Stimulated activated naive CD8-positive, alpha-beta T cell treated with anti-CD3 and anti-CD28 coated beads, Interleukin-15, Interleukin-2, amounts not matched to agents 100 U/mL and 50 U/mL, for 24 hours (primary cell): ENCODE results near the gene CLIC5.

Experiments
- ATAC-seq: fragments of 150-1000 bp; cut with Tn5 transposase; one replicate; pipeline ENCODE4 v1.10.0; 2021
- DNase-seq: peaks from one replicate; pipeline ENCODE4 v3.0.0; 2021

Gene CLIC5

GRCh38 chr6:45964300-45964699 is 51.4 kb downstream of the CLIC5 start:
- ATAC-seq, result no peak
- DNase-seq, result no peak

GRCh38 chr6:45963896-45964295 is 51.8 kb downstream of the CLIC5 start:
- ATAC-seq, result no peak

GRCh38 chr6:45961125-45961524 is 54.5 kb downstream of the CLIC5 start:
- DNase-seq, result no peak
- ATAC-seq, result no peak

More at GRCh38 chr6:45963896-45964295, 51.8 kb downstream of the CLIC5 start:
- no peak for DNase-seq

- DNase-seq, result no peak
- ATAC-seq, result no peak
Observed at GRCh38 chr6:45959534-45960145, 56.0 kb downstream of the CLIC5 start.

- DNase-seq, result no peak
- no peak for ATAC-seq
Observed at GRCh38 chr6:45956663-45957062, 59.0 kb downstream of the CLIC5 start.

- ATAC-seq (no peak), DNase-seq (no peak)
Observed at GRCh38 chr6:45956176-45956575, 59.5 kb downstream of the CLIC5 start.

- ATAC-seq, result no peak
- DNase-seq, result no peak
Observed at GRCh38 chr6:45955597-45955996, 60.1 kb downstream of the CLIC5 start.

- no peak for ATAC-seq
- DNase-seq, result no peak
Observed at GRCh38 chr6:45952546-45952945, 63.1 kb downstream of the CLIC5 start.

GRCh38 chr6:45952168-45952529 is 63.5 kb downstream of the CLIC5 start:
- no peak for ATAC-seq
- no peak for DNase-seq

GRCh38 chr6:45951321-45952167 is 64.1 kb downstream of the CLIC5 start:
- ATAC-seq (no peak), DNase-seq (no peak)

GRCh38 chr6:45949256-45949655 is 66.4 kb downstream of the CLIC5 start:
- no peak for DNase-seq
- no peak for ATAC-seq

GRCh38 chr6:45947807-45948206 is 67.9 kb downstream of the CLIC5 start:
- no peak for DNase-seq
- no peak for ATAC-seq

GRCh38 chr6:45946887-45947286 is 68.8 kb downstream of the CLIC5 start:
- ATAC-seq (no peak), DNase-seq (no peak)

GRCh38 chr6:45946352-45946751 is 69.3 kb downstream of the CLIC5 start:
- ATAC-seq, result no peak
- no peak for DNase-seq

- ATAC-seq, result no peak
- no peak for DNase-seq
Observed at GRCh38 chr6:45942953-45943352, 72.7 kb downstream of the CLIC5 start.

- no peak for ATAC-seq
- DNase-seq, result no peak
Observed at GRCh38 chr6:45933855-45934254, 81.8 kb downstream of the CLIC5 start.

GRCh38 chr6:45931232-45931631 is 84.4 kb downstream of the CLIC5 start:
- DNase-seq, result no peak
- no peak for ATAC-seq

- ATAC-seq (no peak), DNase-seq (peak; percentile 67)
Observed at GRCh38 chr6:45930420-45931040, 85.1 kb downstream of the CLIC5 start.

- ATAC-seq, result no peak
- no peak for DNase-seq
Observed at GRCh38 chr6:45929421-45930361, 86.0 kb downstream of the CLIC5 start.

- DNase-seq (no peak), ATAC-seq (no peak)
Observed at GRCh38 chr6:45928721-45929305, 86.8 kb downstream of the CLIC5 start.

GRCh38 chr6:45927421-45928320 is 88.0 kb downstream of the CLIC5 start:
- DNase-seq (no peak), ATAC-seq (no peak)
